BLaER1 treated with 17β-estradiol and CSF1 and Interleukin-3, amounts not matched to agents 10 nM and 100 nM (cell line): ENCODE results near the gene HS3ST3B1.
A peak's percentile ranks its signal among the peaks of the same experiment; 100 is the strongest.

ENCODE experiments used
- H3K27ac ChIP-seq, 11 experiments: shearing (Covaris generic); formaldehyde crosslinking; 2 replicates each; pipeline ENCODE4 v1.8.1; 2022
- H3K27me3 ChIP-seq, 11 experiments: shearing (Covaris generic); formaldehyde crosslinking; 2 replicates each; pipeline ENCODE4 v1.8.1; 2022
- H3K36me3 ChIP-seq, 11 experiments: shearing (Covaris generic); formaldehyde crosslinking; 2 replicates each; pipeline ENCODE4 v1.8.1; 2022
- H3K4me1 ChIP-seq, 10 experiments: shearing (Covaris generic); formaldehyde crosslinking; 2 replicates each; pipeline ENCODE4 v1.8.1; 2022
- H3K4me2 ChIP-seq, 11 experiments: shearing (Covaris generic); formaldehyde crosslinking; 2 replicates each; pipeline ENCODE4 v1.8.1; 2022
- H3K4me3 ChIP-seq, 10 experiments: shearing (Covaris generic); formaldehyde crosslinking; 2 replicates each; pipeline ENCODE4 v1.8.1; 2022
- H3K9ac ChIP-seq, 11 experiments: shearing (Covaris generic); formaldehyde crosslinking; 2 replicates each; pipeline ENCODE4 v1.8.1; 2022
- H3K9me3 ChIP-seq, 11 experiments: shearing (Covaris generic); formaldehyde crosslinking; replicated peaks in 1 of 11; 2 replicates each; pipeline ENCODE4 v1.8.1; 2022
- H4K20me1 ChIP-seq, 11 experiments: shearing (Covaris generic); formaldehyde crosslinking; 2 replicates each; pipeline ENCODE4 v1.8.1; 2022
- Cebpa-rat ChIP-seq, 11 experiments: shearing (Covaris generic); IDR thresholded peaks; 2 replicates each; pipeline ENCODE4 v1.8.1; 2022

HS3ST3B1 gene

DNA sequence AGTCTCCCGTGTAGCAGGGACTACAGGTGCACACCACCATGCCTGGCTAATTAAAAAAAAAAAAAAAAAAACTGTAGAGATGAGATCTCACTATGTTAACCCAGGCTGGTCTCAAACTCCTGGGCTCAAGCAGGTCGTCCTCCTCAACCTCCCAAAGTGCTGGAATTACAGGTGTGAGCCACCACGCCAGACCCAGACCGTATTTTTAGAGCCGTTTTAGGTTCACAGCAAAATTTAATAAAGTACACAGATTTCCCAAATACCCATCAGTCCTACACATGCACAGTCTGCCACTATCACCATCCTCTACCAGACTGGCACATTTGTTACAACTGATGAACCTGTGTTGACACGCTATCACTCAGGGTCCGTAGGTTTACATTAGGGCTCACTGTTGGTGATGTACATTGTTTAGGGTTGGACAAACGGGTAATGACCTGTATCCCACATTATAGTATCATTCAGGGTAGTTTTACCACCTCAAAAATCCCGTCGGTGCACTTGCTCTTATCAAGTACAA is 10.4 kb downstream of the HS3ST3B1 start:
- peak overlapping the region in 10 of 11 experiments; percentile 18 to 92 (median 82); a peak in 19 of 22 replicates for H3K27ac ChIP-seq
- peak overlapping the region in 7 of 11 experiments; percentile 23 to 74 (median 71); a peak in 13 of 22 replicates for H3K9ac ChIP-seq
- H3K36me3 ChIP-seq, result peaks cover 0 to 57% (median 44%) of the 10 kb centered on the region in 11 experiments; a peak in 16 of 22 replicates
- H3K4me1 ChIP-seq, result peaks cover 61 to 97% (median 85%) of the 10 kb centered on the region in 10 experiments
- peaks cover 0 to 2% (median 0%) of the 10 kb centered on the region in 11 experiments; a peak in 4 of 22 replicates for H4K20me1 ChIP-seq
- no peaks in the 10 kb centered on the region for H3K27me3 ChIP-seq
- H3K4me3 ChIP-seq, result peak overlapping the region in 7 of 10 experiments; percentile 6 to 48 (median 28); a peak in 7 of 20 replicates
- no peak for TF ChIP-seq Cebpa-rat (IDR thresholded peaks at IDR 0.05)
- peaks cover 0 to 23% (median 15%) of the 10 kb centered on the region in 11 experiments; a peak in 14 of 22 replicates for H3K9me3 ChIP-seq
- H3K4me2 ChIP-seq, result peak overlapping the region; percentile 90 to 96 (median 92)

DNA sequence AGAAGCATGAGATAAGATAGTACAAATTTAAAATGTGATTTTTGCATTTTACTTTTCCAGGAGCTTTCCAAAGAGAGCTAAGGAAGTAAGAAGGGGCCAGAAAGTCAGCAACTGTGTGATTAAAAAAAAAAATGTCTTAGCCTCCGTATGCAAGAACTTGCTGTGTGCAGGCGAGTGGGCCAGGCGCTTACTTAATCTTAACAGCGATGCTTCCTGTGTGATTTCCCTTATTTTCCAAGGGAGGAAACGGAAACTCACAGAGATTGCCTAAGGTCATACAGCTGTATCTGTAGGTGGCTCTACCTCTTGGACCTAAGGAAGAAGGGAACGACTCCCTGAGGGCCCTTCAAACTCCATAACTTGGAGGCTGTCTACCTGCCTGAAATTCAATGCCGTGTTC is 11.1 kb downstream of the HS3ST3B1 start:
- Histone ChIP-seq H4K20me1 (no peaks in the 10 kb centered on the region; a peak in 1 of 22 replicates), H3K27ac (peak overlapping the region in 10 of 11 experiments; percentile 34 to 92 (median 82); a peak in 20 of 22 replicates), H3K36me3 (peaks cover 0 to 64% (median 44%) of the 10 kb centered on the region in 11 experiments; a peak in 16 of 22 replicates), H3K4me1 (peaks cover 63 to 97% (median 86%) of the 10 kb centered on the region in 10 experiments), H3K9me3 (peaks cover 0 to 23% (median 15%) of the 10 kb centered on the region in 11 experiments; a peak in 14 of 22 replicates), H3K4me2 (peak overlapping the region; percentile 90 to 96 (median 92)), H3K4me3 (peak overlapping the region in 7 of 10 experiments; percentile 6 to 48 (median 28); a peak in 8 of 20 replicates), H3K27me3 (no peaks in the 10 kb centered on the region), H3K9ac (peak overlapping the region in 8 of 11 experiments; percentile 16 to 74 (median 64); a peak in 15 of 22 replicates)
- TF ChIP-seq Cebpa-rat (IDR thresholded peaks at IDR 0.05), result peak in 10 of 11 experiments; percentile 43 to 92 (median 76); a peak in 17 of 22 replicates

DNA sequence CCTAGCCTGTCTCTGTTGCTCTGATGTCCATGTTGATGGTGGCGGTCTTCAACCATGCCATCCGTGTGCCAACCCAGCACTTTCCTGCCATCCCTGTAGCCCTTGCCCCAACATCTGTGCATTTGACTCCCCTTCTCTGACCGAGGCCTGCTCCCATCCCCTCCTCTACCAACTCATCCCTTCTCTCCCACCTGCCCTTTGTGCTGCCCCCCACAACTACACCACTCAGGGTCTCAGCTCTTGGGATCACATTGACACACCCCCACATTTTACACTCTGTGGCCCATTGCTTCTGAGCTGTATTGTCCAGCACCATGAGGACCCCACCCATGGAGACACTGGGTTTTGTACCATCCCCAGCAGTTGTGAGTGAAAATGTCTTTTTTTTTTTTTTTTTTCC is 11.6 kb downstream of the HS3ST3B1 start:
- Histone ChIP-seq H3K27me3 (no peaks in the 10 kb centered on the region), H3K9ac (peak overlapping the region in 8 of 11 experiments; percentile 16 to 74 (median 64); a peak in 13 of 22 replicates), H3K36me3 (peaks cover 0 to 68% (median 44%) of the 10 kb centered on the region in 11 experiments; a peak in 16 of 22 replicates), H4K20me1 (no peaks in the 10 kb centered on the region; a peak in 1 of 22 replicates), H3K27ac (peak overlapping the region in 10 of 11 experiments; percentile 34 to 92 (median 82); a peak in 19 of 22 replicates), H3K4me2 (peak overlapping the region; percentile 90 to 96 (median 92)), H3K4me3 (peak overlapping the region in 6 of 10 experiments; percentile 6 to 48 (median 18); a peak in 5 of 20 replicates), H3K9me3 (peaks cover 0 to 23% (median 15%) of the 10 kb centered on the region in 11 experiments; a peak in 14 of 22 replicates), H3K4me1 (peaks cover 67 to 98% (median 88%) of the 10 kb centered on the region in 10 experiments)
- TF ChIP-seq Cebpa-rat (IDR thresholded peaks at IDR 0.05), result no peak

DNA sequence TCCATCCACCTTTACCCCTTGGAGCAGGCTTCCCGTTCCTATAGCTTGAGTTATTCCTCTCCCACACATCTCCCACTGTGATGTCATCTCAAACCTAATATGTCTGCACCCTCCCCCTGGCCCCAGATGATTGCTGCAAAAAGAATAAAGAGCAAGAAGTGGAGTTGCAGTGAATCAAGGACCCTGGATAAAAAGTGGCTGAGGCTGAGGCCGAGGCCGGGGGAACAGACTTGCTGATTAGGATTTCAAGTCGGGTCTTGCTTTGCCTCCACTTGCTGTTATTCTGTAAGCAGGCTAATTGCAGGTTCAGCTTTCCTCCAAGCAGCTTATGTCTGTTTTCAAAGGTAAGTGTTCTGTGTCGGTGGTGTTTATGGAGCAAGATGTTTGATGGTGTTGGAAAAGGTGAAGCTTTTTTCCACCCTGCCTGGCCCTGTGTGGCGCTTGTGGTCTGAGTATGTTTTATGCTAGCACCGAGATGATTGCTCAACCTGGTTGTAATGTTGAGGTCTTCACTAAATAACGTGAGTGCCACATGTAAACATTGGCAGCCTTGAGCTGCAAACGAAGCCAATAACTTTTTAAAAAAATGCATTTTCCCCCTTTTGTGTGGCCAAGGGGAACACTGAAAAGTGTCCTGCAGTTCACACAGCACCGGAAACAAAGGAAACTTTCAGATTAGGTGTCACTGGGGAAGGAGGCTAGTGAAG is 15.4 kb downstream of the HS3ST3B1 start:
- H3K4me1 ChIP-seq, result peaks cover 62 to 100% (median 89%) of the 10 kb centered on the region in 10 experiments
- H3K36me3 ChIP-seq, result peaks cover 0 to 53% (median 29%) of the 10 kb centered on the region in 11 experiments; a peak in 16 of 22 replicates
- H3K9ac ChIP-seq, result peak overlapping the region in 6 of 11 experiments; percentile 20 to 78 (median 34); a peak in 6 of 22 replicates
- H3K4me3 ChIP-seq, result no peak overlapping the region
- H4K20me1 ChIP-seq, result peaks cover 0 to 11% (median 0%) of the 10 kb centered on the region in 11 experiments; a peak in 3 of 22 replicates
- peak overlapping the region; percentile 18 to 97 (median 91); a peak in 21 of 22 replicates for H3K4me2 ChIP-seq
- H3K9me3 ChIP-seq, result peaks cover 0 to 23% (median 15%) of the 10 kb centered on the region in 11 experiments; a peak in 13 of 22 replicates
- TF ChIP-seq Cebpa-rat (IDR thresholded peaks at IDR 0.05), result peak in 2 of 11 experiments; percentile 48 to 61; a peak in 3 of 22 replicates
- no peaks in the 10 kb centered on the region for H3K27me3 ChIP-seq
- peak overlapping the region in 7 of 11 experiments; percentile 32 to 92 (median 77); a peak in 14 of 22 replicates for H3K27ac ChIP-seq

DNA sequence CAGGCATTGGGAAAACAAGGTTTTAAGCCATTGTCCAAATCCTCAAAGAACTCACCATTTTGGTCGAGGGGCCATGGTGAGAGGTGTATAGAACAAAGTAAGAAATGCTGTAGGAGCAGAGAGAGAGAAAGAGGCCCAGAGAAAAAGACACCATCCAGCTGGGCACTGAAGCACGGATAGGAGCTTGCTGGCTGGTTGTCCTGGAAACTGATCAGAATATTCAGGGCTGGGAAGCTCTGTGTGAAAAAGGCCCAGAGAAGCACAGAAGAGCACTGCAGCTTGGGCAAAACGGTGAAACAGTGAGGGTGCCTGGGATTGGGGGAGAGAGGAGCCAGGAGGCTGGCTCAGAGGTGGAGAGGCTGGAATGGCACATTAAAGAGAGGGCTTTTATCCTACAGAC is 16.5 kb downstream of the HS3ST3B1 start:
- H3K9ac ChIP-seq, result peak overlapping the region in 7 of 11 experiments; percentile 9 to 78 (median 65); a peak in 12 of 22 replicates
- H4K20me1 ChIP-seq, result peaks cover 0 to 11% (median 0%) of the 10 kb centered on the region in 11 experiments; a peak in 3 of 22 replicates
- H3K9me3 ChIP-seq, result peaks cover 0 to 24% (median 15%) of the 10 kb centered on the region in 11 experiments; a peak in 13 of 22 replicates
- peaks cover 0 to 52% (median 28%) of the 10 kb centered on the region in 11 experiments; a peak in 16 of 22 replicates for H3K36me3 ChIP-seq
- TF ChIP-seq Cebpa-rat (IDR thresholded peaks at IDR 0.05), result no peak
- peak overlapping the region; percentile 66 to 97 (median 91) for H3K4me2 ChIP-seq
- no peaks in the 10 kb centered on the region for H3K27me3 ChIP-seq
- H3K4me3 ChIP-seq, result peak overlapping the region in 2 of 10 experiments; percentile 12 to 32; a peak in 2 of 20 replicates
- H3K4me1 ChIP-seq, result peaks cover 61 to 99% (median 88%) of the 10 kb centered on the region in 10 experiments
- H3K27ac ChIP-seq, result peak overlapping the region in 8 of 11 experiments; percentile 6 to 92 (median 76); a peak in 14 of 22 replicates

DNA sequence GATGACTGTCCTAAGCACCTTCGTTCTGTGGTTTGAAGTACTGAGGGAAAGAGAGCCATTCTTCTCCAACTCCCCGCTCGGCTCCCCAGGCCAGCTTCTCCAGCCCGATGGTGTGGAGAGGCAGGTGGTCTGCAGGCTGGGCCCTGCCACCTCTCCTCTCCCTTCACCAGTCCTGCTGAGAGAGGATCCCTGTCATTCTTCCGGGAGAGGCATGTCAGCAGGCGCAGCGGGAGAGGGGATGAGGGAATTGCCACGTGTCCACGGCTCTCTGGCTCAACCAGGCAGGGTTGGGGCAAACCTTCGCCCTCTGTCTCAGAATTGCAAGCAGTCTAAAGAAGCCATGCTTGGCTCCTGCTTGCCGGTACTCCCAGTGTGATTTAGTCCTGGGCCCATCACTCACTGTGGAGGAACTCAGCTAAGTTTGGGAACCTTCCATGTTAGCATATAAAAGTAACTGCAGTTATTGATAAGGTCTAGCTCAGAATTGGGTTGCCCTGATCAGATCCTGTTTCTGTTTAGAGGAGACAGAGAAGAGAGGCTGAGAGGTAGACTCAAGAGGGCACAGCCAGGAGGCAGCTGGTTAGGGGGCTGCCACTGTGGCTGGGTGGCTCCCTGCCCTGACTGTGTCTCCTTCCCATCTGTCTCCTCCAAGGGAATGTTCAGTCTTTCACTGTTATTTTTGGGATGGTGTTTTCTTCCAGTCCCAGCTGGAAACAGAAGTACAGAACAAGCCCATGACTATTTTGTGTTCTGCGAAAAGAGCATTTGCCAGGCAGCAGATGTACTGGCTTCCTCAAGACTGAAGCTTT is 17.4 kb downstream of the HS3ST3B1 start:
- peak overlapping the region in 9 of 11 experiments; percentile 30 to 92 (median 74); a peak in 17 of 22 replicates for H3K27ac ChIP-seq

DNA sequence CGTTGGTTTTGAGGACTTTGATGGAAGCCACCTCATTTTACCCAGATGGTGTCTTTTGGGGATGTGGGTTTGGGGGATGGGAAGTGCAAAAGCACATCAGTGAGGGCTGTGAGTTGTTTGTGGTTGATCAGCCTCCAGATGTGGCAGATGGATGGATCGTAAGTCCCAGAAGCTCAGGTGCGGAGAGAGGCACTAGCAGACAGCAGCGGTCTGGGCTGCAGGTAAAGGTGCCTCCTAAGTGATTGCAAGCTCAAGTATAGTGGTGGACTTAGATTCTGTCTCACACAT is 18.0 kb downstream of the HS3ST3B1 start:
- peaks cover 0 to 11% (median 0%) of the 10 kb centered on the region in 11 experiments; a peak in 3 of 22 replicates for H4K20me1 ChIP-seq
- H3K27me3 ChIP-seq, result no peaks in the 10 kb centered on the region
- H3K4me3 ChIP-seq, result no peak overlapping the region
- no peak for TF ChIP-seq Cebpa-rat (IDR thresholded peaks at IDR 0.05)
- H3K36me3 ChIP-seq, result peaks cover 0 to 47% (median 16%) of the 10 kb centered on the region in 11 experiments; a peak in 14 of 22 replicates
- H3K9ac ChIP-seq, result peak overlapping the region in 6 of 11 experiments; percentile 57 to 78 (median 70); a peak in 9 of 22 replicates
- peak overlapping the region in 7 of 11 experiments; percentile 69 to 92 (median 77); a peak in 14 of 22 replicates for H3K27ac ChIP-seq
- peaks cover 61 to 98% (median 94%) of the 10 kb centered on the region in 10 experiments for H3K4me1 ChIP-seq
- peak overlapping the region; percentile 66 to 97 (median 91) for H3K4me2 ChIP-seq
- H3K9me3 ChIP-seq, result peaks cover 0 to 20% (median 9%) of the 10 kb centered on the region in 11 experiments; a peak in 11 of 22 replicates

More for the DNA sequence above, 17.4 kb downstream of the HS3ST3B1 start:
- peaks cover 61 to 99% (median 92%) of the 10 kb centered on the region in 10 experiments for H3K4me1 ChIP-seq
- peak overlapping the region in 6 of 10 experiments; percentile 1 to 37 (median 16); a peak in 5 of 20 replicates for H3K4me3 ChIP-seq
- peaks cover 0 to 11% (median 0%) of the 10 kb centered on the region in 11 experiments; a peak in 3 of 22 replicates for H4K20me1 ChIP-seq
- H3K9me3 ChIP-seq, result peaks cover 0 to 25% (median 14%) of the 10 kb centered on the region in 11 experiments; a peak in 13 of 22 replicates
- peak overlapping the region in 10 of 11 experiments; percentile 3 to 78 (median 58); a peak in 16 of 22 replicates for H3K9ac ChIP-seq
- TF ChIP-seq Cebpa-rat (IDR thresholded peaks at IDR 0.05), result no peak
- no peaks in the 10 kb centered on the region for H3K27me3 ChIP-seq
- peaks cover 0 to 52% (median 21%) of the 10 kb centered on the region in 11 experiments; a peak in 16 of 22 replicates for H3K36me3 ChIP-seq
- peak overlapping the region; percentile 66 to 97 (median 91) for H3K4me2 ChIP-seq
